ENCODE results near the gene DAGLA.

DAGLA gene

DNA sequence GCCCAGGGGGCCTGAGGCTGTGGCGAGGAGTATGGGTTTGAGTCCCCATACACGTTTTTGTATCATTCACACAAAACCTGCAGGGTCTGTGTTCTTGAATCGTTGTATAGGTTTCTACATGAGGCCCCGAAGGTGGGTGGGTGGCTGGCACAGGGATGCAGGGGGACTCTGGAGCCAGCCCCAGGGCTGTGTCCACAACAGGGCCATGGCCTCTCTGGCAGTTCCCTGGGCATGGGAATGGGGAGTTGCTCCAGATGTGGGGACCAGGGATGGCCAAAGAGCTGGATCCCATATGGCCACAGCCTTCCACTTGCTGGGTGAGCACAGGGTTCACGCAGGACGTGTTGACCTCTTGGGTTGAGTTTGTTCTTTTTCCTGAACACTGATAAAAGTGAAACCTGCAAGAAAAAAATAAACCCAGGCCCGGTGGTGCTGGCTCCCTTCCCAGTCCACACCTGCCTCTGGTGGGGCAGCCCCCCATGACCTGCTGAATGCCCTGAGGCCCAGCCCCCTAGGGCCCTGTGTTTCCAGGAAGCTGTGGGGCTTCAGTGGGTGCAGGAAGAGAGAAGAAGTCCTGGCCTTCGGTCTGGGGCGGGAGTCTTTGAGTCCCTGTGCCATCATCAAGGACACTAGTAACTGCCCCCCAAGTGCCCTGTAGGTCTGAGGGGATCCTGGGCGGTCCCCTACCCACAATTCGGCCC lies 88.3 kb downstream of the DAGLA start:
- no peak for DNase-seq

DNA sequence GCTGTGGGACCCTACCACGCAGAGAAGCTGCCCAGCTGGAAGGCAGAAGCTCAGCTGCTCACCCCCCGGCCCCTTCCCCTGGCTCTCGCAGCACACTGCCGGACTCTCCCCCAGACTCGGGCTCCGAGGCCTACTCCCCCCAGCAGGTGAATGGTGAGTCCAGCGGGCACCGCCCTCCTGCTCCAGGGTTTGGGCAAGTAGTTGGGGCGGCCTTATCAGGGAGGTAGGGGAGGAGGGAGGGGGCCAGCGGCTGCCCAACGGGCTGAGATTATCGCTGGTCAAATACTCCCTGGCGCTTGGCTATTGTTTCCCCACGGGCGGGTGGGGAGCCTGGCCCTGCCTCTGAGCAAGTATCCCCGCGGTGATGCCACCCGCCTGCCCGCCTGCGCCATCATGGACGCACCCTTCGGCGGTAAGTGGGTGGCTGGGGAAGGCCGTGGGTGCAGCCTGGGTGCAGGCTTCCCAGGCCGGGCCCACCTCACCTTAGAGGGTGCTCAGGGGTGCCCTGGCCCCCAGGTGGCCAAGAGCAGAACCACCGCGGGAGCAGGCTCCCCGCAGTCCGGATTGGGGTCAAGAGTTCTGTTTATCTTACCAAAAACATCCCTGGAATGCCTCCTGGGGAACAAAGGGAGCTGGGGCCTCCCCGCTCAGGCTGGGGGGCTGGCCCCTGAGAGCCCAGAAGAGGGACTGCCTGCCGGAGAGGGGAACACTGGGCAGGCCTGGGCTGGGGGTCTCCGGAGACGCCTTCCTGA lies 89.2 kb downstream of the DAGLA start:
- DNase-seq = no peak

DNA sequence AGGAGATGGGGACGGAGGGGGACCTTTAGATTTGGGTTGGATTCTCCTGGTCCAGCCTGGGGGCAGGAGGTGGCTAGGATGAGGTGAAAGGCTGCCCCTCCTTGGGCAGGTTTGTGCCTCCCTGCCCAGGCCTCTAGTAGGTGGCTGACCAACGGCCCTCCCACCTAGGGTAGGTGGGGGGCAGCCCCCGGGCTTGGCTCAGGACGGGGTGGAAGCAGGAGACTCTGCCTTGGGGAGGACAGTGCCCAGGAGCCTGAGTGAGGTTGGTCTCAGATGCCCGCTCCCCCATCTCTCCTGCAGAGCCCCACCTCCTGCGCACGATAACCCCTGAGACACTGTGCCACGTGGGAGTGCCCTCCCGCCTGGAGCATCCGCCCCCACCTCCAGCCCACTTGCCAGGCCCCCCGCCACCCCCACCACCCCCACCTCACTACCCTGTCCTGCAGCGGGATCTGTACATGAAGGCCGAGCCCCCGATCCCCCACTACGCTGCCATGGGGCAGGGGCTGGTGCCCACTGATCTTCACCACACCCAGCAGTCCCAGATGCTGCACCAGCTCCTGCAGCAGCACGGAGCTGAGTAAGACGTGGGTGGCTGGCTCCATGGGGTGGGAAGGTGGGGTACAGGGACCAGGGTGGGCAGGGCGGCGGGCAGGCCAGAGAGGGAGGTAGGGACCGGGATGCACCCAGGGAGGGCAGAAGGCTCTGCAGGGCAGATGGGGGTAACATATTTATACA lies 89.9 kb downstream of the DAGLA start:
- DNase-seq = no peak

DNA sequence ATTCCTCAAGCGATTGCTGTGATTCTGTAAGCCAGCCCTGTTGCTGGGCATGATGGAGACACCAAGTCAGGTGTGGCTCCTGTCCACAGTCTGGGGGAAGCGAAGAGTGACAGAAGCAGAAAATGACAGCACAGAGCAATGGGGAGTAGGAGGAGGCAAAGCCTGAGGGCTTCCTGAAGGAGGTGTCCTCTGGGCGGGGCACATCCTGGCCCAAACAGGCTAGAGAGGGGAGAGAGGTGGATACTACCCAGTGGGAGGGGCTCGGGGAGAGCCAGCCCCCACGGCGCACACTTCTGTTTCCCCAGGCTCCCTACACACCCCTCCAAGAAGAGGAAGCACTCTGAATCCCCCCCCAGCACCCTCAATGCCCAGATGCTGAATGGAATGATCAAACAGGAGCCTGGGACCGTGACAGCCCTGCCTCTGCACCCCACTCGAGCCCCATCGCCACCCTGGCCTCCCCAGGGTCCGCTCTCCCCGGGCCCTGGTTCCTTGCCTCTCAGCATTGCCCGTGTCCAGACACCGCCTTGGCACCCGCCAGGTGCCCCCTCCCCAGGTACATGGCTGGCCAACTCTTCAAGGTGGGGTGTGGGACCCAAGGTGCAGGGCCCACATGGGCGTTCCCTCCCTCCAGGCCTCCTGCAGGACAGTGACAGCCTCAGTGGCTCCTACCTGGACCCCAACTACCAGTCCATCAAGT lies 91.2 kb downstream of the DAGLA start:
- no peak for DNase-seq

DNA sequence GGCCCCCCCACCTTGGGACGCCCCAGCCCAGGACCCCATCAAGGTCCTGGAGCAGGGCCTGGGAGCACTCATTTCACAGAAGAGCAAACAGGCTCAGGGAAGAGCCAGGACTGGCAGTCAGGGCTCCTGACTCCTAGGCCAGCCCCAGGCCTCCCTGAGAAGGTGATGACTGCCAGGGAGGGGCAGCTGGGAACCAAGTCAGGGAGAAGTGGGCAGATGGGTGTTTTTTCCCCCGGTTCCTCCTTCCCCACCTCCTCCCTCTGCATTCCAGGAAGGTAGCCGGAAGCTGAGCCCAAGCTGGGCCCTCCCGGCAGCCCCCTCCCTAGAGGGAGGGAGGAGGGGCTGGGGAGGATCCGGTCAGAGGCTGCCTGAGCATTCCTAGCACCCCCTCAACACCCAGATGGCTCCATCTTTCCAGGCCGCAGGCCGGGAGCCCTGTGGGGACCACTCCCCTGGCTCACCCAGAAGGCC lies 91.8 kb downstream of the DAGLA start:
- no peak for DNase-seq

DNA sequence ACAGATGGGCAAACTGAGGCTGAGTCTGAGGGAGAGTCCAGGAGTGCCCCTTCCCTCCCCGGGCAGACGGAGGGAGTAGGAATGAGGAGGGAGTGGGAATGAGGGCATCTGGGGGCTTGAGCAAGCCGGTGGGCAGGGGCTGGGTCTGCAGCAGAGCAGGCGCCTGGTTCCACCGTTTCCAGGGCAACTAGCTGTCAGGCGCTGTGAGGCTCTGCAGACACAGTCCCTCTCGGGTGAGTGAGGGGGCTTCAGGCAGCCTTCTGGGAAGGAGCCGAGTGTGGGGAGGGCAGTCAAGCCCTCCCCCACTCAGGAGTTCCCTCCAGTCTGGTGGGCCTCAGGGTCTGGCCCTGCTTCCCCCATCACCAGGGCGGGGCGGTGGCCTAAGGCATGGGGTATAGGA lies 93.2 kb downstream of the DAGLA start:
- DNase-seq = no peak

DNA sequence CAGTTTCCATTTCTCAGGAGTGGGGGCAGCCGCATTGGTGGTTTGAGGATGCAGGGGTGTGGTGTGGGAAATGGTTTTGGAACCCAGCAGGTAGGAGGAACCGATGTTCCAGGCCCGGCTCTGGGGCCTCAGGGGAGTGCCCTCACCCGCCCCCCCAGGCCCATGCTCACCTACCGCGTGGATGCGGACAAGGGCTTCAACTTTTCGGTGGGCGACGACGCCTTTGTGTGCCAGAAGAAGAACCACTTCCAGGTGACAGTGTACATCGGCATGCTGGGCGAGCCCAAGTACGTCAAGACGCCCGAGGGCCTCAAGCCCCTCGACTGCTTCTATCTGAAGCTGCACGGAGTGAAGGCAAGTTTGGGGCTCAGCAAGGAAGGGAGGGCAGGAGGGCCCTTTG lies 93.6 kb downstream of the DAGLA start:
- DNase-seq = no peak

DNA sequence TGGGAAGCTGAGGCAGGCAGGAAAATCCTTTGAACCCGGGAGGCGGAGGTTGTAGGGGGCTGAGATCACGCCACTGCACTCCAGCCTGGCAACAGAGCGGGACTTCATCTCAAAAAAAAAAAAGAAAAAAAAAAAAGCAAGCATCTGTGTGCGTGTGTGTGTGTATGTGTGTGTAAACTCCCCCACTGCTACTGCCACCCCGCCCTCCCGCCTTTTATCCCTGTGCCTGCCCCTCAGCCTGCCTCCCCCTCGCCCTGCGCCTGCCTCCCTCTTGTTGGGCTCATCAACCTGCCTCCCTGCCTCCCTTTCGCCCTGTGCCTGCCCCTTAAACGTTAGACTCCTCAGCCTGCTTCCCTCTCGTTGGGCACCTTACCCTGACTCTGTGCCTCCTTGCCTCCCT lies 94.2 kb downstream of the DAGLA start:
- DNase-seq = no peak

DNA sequence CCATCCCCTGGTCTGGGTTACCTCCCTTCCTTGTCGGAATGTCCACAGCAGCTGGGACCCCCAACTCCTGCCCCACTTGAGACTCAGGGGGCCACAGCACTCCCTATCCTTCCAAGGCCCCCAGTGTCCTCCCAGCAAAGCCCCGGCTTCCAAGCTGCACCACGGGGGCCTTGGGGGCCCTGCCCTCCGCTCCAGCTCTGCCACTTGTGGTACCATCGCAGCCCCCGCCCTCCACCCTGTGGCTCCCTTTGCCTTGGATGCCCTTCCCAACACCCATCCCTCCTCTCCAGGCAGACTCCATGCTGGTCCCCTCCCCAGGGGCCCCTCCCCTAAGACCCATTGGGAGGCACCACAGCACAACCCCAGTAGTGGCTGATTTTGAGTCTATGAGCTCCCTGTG lies 94.9 kb downstream of the DAGLA start:
- DNase-seq = no peak

DNA sequence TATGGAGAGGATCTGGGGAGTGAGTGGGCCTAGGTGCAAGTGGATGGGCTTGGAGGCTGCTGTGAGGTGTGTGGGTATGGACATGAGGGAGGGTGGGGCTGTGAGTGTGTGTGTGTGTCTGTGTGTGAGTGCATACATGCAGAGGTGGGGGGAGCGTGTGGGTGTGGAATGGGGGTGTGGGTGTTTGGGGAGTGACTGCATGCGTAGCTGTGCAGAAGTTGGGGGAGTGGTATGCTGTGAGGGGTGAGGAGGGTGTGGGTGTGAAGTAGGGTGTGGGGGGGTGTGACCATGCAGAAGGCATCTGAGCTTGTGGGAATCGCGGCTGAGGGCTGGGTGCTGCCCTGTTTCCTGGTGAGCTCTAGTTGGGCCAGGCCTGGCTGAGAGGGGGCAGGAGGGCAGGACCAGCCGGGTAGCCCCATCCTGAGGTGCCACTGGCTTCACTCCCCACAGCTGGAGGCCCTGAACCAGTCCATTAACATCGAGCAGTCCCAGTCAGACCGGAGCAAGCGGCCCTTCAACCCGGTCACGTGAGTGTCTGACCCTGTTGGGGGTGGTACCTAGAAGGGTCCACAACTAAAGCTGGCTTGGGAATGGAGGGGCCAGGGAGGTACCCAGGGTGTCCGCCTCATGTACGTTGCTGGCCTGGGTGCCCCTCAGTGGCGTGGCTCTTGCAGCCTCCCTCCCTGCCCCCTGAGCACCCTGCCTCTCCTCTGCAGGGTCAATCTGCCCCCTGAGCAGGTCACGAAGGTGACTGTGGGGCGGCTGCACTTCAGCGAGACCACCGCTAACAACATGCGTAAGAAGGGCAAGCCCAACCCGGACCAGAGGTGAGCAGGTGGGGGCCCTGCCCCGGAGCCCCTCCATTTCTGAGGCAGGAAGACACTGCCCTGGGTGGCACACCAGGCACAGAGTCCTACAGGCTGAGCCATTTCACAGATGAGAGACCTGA lies 95.7 kb downstream of the DAGLA start:
- no peak for DNase-seq

DNA sequence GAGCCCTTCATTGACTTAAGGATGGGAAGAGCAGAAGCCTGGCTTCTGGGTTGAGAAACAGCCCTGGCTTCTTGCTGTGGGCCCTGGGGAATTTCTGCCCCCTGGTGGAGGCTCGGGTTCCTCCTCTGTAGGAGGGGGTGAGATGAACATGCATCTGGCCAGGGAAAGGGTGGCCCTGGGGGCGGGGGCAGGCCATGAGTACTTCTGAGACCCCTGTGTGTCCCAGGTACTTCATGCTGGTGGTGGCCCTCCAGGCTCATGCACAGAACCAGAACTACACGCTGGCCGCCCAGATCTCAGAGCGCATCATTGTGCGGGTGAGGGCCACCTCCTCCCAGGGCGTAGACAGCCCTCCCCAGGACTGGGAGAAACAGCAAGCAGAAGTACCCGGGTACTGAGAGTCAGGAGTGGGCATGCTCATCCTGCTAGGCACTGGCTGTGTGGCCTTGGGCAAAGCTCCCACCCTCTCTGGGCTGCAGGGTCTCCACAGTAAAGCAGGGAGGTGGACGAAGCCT lies 96.4 kb downstream of the DAGLA start:
- no peak for DNase-seq

DNA sequence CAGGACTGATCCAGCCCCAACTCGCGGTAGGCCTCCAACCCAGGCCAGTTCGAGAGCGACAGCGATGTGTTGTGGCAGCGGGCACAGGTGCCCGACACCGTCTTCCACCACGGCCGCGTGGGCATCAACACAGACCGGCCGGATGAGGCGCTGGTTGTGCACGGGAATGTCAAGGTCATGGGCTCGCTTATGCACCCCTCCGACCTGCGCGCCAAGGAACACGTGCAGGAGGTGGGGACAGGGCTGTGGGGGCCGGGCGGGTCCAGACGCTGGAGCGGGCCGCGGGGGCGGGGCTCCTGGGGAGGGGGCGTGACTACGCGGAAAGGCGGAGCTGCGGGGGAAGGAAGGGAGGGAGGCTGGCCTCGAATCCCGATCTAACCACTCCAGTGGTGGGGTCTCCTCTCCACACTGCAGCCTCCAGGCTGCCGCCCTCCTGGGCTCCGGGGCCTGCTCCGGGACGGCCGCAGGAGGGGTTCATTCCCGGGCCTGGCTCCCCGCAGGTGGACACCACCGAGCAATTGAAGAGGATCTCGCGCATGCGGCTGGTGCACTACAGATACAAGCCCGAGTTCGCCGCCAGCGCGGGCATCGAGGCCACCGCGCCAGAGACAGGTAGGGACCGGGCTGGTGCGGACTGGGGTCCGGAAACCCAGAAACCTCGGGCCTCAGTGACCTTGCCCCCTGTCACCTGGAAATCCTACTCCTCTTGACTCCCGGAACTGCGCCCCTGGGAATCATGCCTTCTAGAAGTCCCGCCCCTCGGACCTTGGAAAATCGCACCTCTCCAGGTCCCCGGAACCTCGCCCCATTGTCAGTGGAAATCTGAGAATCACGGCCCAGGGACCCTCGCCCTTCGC lies 97.3 kb downstream of the DAGLA start:
- DNase-seq = no peak

DNA sequence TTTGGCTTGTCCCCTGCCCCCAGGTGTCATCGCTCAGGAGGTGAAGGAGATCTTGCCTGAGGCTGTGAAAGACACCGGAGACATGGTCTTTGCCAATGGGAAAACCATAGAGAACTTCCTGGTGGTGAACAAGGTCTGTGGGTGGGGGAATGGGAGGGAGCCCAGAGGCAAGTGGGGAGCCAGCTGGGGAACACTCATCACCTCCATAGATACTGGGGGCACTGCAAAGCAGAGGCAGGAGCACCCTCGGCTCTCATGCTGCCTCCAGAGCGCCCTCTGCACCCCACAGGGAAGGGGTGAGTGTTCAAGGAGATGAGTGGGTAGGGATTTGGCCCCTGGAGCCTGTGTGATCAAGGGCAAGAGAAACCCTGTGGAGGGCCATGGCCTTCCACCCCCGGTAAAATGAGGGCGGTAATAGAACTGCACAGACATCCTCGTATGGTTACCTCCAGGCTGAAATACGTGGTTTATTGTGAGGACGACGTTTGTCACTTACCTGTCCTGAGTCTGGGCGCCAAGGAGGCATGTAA lies 98.2 kb downstream of the DAGLA start:
- no peak for DNase-seq

DNA sequence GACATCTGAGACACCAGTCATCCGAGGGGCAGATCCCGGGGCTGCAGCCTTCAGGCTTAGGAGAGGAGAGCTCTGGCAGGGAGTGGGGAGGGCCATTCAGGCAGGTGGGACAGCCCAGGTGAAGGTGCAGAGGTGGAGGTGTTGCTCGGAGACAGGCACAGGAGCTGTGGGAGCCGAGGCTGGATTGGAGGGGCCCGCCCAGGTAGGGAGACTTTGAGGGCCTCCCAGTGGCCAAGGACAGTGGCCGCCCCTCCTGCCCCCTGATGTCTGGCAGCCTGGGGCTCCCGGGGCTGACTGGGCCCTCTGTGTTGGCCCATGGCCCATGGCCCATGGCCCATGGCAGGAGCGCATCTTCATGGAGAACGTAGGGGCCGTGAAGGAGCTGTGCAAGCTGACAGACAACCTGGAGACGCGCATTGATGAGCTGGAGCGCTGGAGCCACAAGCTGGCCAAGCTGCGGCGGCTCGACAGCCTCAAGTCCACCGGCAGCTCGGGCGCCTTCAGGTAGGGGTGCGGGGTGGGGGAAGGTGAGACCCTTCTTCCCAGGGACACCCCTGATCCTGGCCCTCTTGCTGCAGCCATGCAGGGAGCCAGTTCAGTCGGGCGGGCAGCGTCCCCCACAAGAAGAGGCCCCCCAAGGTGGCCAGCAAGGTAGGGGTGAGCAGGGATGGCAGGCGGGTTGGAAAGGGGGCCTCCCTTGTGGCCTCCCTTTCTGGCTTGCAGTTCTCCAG lies 98.9 kb downstream of the DAGLA start:
- no peak for DNase-seq

DNA sequence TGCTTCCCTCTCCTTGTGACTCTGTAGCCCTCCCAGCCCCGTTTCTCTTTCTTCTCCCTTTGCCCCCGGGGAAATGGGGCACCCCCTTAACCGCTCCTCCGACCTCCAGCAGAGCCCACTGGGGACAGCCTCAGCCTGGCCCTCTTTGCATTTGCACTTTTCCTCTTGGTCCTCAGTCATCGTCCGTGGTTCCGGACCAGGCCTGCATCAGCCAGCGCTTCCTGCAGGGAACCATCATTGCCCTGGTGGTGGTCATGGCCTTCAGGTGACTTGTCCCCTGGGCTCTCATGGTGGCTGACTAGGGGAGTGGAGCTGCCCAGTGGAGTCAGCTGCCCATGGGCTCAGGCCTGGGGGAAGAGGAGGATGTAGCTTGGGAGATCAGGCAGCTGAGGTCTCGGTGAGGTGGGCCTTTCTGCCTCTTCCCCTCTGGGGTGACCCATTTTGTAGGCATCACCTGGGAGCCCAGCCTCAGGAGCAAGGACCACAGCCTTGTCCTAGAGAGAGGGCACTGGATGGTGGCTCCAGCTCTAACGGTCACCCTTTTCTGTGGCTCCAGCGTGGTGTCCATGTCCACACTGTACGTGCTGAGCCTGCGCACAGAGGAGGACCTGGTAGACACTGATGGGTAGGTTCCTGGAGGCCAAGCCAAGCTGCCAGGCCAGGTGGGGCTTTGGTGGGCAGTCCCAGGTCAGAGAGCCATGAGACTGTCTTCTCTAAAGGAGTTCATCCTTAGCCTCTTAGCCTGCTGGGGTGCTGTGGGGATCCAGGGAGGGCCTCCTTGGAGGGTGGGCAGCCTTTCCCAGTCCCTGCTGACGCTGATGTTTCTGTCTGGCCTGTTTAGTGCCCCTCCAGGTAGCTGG lies 99.7 kb downstream of the DAGLA start:
- no peak for DNase-seq

DNA sequence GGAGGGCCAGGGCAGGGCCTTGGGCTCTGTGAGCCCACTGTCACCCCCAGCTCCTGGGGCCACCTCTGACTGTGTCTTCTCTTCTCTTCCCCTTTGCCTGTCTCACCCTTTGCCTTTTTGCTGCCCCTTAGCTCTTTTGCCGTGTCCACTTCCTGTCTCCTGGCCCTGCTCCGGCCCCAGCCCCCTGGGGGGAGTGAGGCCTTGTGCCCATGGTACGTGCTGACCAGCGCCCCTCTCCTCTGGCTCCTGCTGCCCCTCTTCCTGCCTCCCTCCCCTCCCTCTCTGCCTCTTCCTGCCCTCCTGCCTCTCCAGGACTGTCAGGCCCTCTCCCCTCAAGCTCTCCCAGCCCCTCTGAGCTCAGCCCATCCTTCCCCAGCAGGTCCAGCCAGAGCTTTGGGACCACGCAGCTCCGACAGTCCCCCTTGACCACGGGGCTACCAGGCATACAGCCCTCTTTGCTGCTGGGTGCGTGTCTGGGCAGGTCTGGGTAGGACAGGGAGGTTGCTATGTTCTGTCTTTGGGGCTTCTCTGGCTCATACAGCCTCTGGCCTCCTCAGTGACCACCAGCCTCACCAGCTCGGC lies 100.5 kb downstream of the DAGLA start:
- DNase-seq = no peak

DNA sequence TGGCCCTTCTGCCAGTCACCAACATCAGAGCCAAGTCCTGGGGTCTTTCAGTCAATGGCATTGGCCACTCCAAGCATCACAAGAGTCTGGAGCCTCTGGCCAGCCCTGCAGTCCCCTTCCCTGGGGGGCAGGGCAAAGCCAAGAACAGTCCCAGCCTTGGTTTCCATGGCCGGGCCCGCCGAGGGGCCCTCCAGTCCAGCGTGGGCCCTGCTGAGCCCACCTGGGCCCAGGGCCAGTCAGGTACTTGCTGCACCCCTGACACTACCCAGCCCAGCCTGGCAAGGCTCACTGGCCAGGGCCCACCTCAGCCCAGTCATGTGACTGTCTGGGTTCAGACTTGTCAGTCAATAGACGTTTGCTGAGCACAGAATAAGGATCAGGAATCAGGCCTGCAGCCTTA lies 101.4 kb downstream of the DAGLA start:
- no peak for DNase-seq

DNA sequence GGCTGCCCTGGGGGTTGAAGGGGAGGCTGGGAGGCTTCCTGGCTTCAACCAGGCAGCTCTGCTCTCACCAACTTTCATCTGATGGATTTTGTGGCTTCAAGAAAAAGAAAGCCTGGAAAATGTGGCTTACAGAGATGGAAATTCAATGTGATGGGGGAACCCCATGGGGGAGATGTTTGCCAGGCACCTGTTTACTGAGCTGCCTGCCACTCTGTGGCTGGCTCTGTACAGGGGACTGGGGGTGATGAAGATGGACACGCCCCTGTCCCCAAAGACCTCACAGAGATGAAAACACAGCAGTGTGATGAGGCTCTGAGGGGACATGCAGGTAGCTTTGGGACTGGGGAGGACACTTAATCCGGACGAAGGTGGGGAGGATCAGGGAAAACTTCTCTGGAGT lies 102.1 kb downstream of the DAGLA start:
- no peak for DNase-seq

Measured in NCI-H510A (cell line).